HG03342 (cell line): ENCODE data around the gene CPNE1.

Source experiments
- ATAC-seq: cut with Tn5 transposase; IDR thresholded peaks from one replicate; pipeline ENCODE4 v1.9.1; 2021; ENCODE audit warnings: mild to moderate bottlenecking, moderate library complexity; ENCODE audit not compliant: unreplicated experiment

CPNE1 gene

GRCh38 chr20:35654415-35654814 is 10.3 kb downstream of the CPNE1 start:
- ATAC-seq, result no peak

GRCh38 chr20:35653893-35654292 is 10.8 kb downstream of the CPNE1 start:
- no peak for ATAC-seq

- no peak for ATAC-seq
These were observed 11.3 kb downstream of the CPNE1 start for GRCh38 chr20:35653430-35653734.

- ATAC-seq, result no peak
These were observed 11.9 kb downstream of the CPNE1 start for GRCh38 chr20:35652641-35653429.

- no peak for ATAC-seq
These were observed 12.7 kb downstream of the CPNE1 start for GRCh38 chr20:35651958-35652357.

GRCh38 chr20:35650632-35651031 is 14.1 kb downstream of the CPNE1 start:
- ATAC-seq, result no peak

- no peak for ATAC-seq
These were observed 15.9 kb downstream of the CPNE1 start for GRCh38 chr20:35648836-35649235.

GRCh38 chr20:35644806-35645205 is 19.9 kb downstream of the CPNE1 start:
- no peak for ATAC-seq

GRCh38 chr20:35643045-35643444 is 21.7 kb downstream of the CPNE1 start:
- ATAC-seq, result no peak

- no peak for ATAC-seq
These were observed 23.0 kb downstream of the CPNE1 start for GRCh38 chr20:35641743-35642142.

- no peak for ATAC-seq
These were observed 24.0 kb downstream of the CPNE1 start for GRCh38 chr20:35640724-35641123.

- no peak for ATAC-seq
These were observed 25.9 kb downstream of the CPNE1 start for GRCh38 chr20:35638751-35639150.

GRCh38 chr20:35637276-35637675 is 27.4 kb downstream of the CPNE1 start:
- ATAC-seq, result no peak

GRCh38 chr20:35636095-35636494 is 28.6 kb downstream of the CPNE1 start:
- no peak for ATAC-seq

- no peak for ATAC-seq
These were observed 29.0 kb downstream of the CPNE1 start for GRCh38 chr20:35635652-35636051.

- no peak for ATAC-seq
These were observed 32.1 kb downstream of the CPNE1 start for GRCh38 chr20:35632539-35633115.

- no peak for ATAC-seq
These were observed 34.1 kb downstream of the CPNE1 start for GRCh38 chr20:35630636-35631035.

GRCh38 chr20:35629427-35630145 is 35.1 kb downstream of the CPNE1 start:
- no peak for ATAC-seq

- no peak for ATAC-seq
These were observed 37.6 kb downstream of the CPNE1 start for GRCh38 chr20:35627121-35627520.

- ATAC-seq, result no peak
These were observed 38.2 kb downstream of the CPNE1 start for GRCh38 chr20:35626386-35627001.

- no peak for ATAC-seq
These were observed 38.9 kb downstream of the CPNE1 start for GRCh38 chr20:35625584-35626385.
